Stimulated activated CD8-positive, alpha-beta memory T cell treated with anti-CD3 and anti-CD28 coated beads, Interleukin-12 subunit alpha, Interleukin-12 subunit beta, amount 100 ng/mL, for 1 hour (primary cell): ENCODE measurements around the gene ADAMTS10.
"Not testable (repeated sequence)": the region's sequence is repeated elsewhere in the genome, so short reads cannot be mapped to it uniquely, and the experiment has no call there.

Experiments
- DNase-seq: peaks from one replicate; pipeline ENCODE4 v3.0.0-alpha.2; 2020; ENCODE audit warnings: low read depth

Gene ADAMTS10

DNA sequence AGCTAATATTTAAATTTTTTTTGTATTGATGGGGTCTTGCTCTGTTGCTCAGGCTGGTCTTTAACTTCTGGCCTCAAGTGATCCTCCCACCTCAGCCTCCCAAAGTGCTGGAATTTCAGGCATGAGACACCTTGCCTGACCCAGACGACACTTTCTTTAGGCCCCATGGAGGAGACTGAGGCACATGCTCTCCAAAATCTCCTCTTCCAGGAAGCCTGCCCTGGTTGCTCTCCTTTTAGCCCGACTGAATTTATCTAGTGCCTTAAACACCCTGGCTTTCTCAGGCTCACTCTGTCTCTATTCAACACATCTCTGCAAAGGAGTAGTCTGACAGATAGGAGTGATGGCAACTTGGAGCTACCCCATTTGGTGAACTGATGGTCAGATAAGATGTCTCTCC lies 52.2 kb downstream of the ADAMTS10 start:
- DNase-seq, result no peak

DNA sequence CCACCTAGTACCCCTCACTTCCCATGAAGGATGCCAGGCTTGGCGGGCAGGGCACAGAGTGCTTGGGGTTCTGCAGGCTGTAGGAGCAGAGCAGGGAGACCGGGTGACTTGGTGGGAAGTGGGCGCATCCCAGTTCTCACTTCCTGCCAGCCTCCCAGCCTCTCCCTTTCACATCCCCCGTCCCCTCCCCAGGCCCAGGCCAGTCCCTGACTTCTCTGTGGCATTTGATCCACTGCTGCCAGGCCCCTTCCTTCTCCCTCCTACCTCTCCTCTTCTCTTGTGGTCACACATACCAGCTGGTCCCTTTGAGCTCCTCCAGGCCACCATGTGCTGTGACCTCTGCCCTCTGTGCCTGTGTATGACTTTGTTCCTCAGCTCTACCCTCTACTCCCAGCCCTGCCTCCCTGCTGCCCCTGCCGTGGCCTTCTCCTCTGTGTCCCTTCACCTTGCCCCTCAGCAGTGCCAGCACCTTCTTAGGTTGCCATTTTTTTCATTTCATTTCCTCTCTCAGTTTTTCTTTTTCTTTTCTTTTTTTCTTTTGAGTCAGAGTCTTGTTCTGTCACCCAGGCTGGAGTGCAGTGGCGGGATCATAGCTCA lies 52.8 kb downstream of the ADAMTS10 start:
- no peak for DNase-seq

DNA sequence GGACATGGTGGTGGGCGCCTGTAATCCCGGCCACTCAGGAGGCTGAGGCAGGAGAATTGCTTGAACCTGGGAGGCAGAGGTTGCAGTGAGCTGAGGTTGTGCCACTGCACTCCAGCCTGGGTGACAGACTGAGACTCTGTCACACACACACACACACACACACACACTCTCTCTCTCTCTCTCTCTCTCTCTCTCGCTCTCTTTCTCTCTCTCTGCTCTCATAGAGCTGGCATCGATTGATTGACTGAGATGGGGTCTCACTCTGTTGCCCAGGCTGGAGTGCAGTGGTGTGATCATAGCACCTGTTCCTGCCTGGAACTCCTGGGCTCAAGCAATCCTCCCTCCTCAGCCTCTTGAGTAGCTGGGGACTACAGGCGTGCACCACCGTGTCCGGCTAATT lies 56.8 kb downstream of the ADAMTS10 start:
- not testable (repeated sequence) for DNase-seq

DNA sequence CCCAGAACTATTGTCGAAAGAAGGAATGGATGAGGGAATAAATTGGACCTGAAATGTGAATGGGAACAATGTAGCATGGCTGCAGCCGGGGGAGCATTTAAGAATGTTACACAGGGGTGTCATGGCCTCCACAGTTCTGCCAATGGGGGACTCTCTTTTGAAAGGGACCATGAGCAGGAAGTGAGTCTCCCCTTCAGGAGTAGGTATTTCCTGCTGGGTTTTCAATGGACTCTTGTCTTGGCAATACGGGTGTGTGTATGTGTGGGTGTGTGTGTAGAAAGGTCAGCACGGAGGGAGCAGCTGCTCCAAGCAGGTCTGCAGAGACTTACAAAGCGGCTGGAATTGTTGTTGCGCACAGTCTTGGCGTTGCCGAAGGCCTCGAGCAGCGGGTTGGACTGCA lies 57.7 kb downstream of the ADAMTS10 start:
- no peak for DNase-seq

DNA sequence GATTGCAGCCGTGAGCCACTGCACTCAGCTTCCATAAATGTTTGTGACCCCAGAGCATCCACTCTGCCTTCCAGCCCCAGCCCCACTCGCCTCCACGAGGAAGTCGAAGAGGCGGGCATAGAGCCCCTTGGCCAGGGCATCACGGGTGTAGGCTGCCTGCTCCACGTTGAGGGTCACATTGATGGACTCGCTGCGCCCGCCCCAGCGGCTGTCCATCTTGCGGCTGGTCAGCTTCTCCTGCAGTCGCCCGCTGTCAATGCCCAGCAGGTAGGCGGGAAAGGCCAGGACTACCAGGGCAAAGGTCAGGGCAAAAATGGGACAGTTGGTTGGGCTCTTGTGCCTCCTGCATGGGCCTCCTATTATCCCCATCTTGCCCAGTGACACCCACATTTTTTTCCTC lies 60.4 kb downstream of the ADAMTS10 start:
- DNase-seq, result no peak

DNA sequence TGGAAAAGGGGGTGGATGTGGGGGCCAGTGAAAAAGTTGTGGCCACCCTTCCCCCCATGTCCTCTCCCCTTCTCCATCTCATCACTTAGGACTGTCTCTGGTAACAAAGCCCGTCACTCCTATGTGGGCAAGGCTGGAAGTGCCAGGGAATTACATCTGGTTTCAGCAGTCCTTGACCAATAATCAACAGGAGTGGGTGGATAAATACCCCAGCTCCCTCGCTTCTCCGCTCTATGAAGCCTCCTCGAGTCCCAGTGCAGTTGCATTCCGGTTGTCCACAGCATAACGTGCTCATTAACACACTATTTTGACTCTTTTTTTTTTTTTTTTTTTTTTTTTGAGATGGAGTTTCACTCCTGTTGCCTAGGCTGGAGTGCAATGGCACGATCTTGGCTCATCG lies 64.8 kb downstream of the ADAMTS10 start:
- no peak for DNase-seq

DNA sequence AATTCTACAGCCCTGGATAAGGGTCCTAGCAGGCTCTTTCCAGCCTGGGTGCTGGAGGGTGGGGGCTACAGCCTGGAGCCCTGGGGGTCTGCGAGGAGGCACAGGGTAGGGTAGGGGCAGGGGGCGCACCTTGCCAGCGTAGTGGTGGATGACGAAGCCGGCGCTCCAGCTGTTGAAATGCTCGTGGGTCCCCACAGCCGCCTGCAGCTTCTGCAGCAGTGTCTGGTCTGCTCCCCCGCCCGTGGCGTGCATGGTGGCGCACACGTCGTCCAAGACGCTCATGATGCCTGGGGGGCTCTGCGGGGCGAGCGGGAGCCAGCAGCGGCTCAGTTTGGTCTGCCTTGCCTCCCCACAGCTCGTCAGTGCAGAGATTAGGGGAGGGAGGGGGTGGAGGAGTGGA lies 66.3 kb downstream of the ADAMTS10 start:
- no peak for DNase-seq

DNA sequence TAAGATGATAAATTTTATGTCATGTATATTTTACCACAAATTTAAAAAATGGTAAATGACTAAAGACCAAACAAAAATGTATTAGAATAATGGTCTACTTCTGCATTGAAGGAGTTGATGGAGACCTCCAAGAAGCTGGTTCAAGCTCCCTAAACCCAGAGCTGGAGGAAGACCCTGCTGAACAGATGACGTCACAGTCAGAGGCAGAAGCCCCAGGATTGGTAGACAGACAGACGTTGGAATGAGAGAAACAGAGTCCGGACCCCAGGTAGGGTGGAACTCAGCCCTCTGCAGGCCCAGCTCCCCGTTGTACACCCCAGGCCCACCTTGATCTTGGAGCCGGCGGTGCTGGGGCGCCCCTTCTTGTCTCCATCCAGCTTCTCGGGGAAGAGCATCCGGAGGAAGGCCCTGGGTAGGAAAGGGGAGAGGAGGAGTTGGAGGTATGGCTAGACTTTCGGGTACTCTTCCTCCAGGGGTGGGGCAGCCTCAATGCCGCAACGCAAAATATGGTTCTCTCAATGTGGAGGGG lies 70.8 kb downstream of the ADAMTS10 start:
- no peak for DNase-seq

DNA sequence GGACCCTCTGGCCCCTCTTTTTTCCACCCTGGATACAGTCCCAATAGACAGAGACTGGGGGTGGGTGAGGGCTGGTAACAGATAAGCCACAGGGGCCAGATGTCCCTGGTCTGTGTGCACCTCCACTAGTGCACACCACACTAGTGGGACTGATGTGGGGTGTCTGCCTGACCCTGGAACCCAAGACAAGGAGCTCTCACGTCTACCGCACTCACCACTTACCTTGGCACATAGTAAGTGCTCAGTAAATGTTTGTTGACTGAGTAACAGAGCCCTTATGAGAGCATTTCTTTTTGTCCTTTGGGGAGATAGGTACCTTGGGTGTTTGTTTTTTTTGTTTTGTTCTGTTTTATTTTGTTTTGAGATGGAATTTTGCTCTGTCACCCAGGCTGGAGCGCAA lies 73.4 kb downstream of the ADAMTS10 start:
- no peak for DNase-seq

DNA sequence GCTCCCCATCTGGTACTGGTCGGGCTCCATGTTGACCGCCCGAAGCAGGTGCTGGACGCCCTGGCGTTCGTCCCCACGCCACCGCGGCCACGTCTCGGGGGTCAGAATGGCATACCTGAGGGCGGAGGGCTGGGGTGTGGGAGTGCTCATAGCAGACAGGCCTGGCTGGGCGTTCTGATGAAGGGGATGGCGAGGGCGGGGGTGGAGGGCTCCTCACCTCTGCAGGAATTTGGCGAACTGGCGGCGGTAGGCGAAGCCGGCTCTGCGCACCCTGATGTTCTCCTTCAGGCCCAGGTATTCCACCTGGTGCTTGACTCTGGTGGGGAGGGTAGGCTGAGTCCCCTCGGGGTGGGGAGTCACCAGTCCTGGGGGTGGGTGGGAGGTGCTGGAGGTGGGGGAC lies 74.2 kb downstream of the ADAMTS10 start:
- DNase-seq, result no peak

DNA sequence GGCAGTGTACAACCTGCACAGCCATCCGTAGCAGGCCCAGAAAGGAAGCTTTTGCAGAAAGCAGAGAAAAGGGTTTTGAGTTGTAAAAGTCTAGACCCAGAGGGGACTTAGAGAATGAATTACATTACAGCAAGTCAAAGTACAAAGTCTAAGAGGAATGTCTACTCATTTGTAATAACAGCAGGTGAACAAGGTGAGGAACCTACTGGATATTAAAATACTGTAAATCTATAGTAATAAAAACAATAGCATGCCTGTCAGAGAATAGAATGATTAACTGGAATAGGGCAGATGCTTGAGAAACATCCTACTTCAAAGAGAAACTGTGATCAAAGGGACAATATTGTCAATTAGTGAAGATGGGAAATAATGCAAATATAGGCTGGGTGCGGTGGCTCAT lies 78.3 kb downstream of the ADAMTS10 start:
- DNase-seq, result no peak

DNA sequence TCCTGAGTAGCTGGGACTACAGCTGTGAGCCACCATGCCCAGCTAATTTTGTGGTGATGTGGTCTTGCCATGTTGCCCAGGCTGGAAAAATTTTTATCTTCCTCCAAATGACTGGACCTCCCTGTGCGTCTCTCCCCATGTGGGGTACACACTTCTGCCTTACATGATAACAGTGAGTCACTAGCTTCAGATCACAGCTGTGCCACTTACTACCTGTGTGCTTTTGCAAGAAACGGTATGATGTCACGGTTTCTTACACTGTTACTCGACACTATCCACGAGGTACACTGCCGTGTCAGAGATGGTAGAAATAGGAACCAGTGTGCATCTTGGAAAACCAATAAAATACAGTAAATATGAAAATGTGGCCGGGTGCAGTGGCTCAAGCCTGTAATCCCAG lies 79.0 kb downstream of the ADAMTS10 start:
- no peak for DNase-seq
